Subcutaneous adipose tissue (tissue), 4 donors: ENCODE data around the gene CACNA1E. TPM values are rescaled to one million over a fixed set of nuclear protein-coding genes. Genes with fewer than 3 reads are reported as not detected.

Experiments
- CTCF ChIP-seq: fragments of 450-650 bp; IDR thresholded peaks from one replicate; pipeline ENCODE4 v1.5.1; 2016; ENCODE audit warnings: low read depth, mild to moderate bottlenecking, control low read depth, antibody characterized with exemption, moderate library complexity
- total RNA-seq, 4 donors: library from RNA; depleted of rRNA; stranded (reverse); fragments of >200 nt; gene quantifications; one replicate each; pipeline ENCODE4 v1.1.0, GENCODE V29; 2016

CACNA1E gene
- total RNA-seq, 4 donors from 2014 or later: 0.16 to 0.19 TPM; not detected in 2

GRCh38 chr1:181759481-181759880 is 276.2 kb downstream of the CACNA1E start:
- no peak for TF ChIP-seq CTCF

DNA sequence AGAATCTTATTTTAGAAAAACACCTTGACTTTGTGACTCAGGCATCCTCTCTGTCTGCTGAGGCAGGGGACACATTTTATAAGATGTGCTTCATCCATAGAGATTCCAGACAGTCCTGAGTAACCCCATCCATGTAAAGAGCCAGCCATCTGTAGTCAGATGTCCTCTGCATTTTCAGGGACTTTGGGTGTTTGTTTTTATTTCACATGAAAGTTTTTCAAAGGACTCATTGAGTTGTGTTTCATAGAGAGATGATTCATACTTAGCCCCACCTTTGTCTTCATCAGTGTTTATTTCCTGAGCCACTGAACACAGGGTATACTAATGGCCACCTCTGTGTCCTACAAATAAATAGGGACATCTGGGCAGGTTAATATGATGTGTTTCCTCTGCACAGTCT is 280.4 kb downstream of the CACNA1E start:
- TF ChIP-seq CTCF: no peak

DNA sequence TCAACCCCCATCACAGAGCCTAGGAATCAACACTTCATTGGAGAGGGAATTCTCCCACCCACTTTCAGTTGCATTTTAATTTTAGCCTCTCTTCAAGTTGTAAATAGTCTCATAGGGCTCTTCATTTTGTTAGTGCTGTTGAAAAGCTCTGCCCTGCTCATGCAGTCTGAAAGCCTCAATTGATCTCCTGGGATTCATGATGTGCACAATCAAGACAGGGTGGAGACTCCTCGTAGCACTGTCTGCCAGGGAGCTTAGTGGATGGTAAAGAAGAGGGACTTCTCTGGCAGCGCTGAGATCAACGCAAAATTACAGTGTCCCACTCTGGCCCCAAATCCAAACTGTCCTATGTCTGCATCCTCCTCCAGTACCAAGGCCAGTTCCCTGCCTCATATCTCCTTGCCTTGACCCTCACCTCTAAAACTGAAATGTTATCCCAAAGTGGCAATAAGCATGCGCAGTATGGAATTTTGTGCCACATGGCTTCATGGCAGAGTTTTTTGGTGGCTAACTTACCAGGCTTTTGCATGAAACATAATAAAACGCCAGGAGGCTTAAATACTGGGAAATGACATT is 282.2 kb downstream of the CACNA1E start:
- no peak for TF ChIP-seq CTCF

- no peak for TF ChIP-seq CTCF
These were observed 283.8 kb downstream of the CACNA1E start for GRCh38 chr1:181767001-181767708.

- TF ChIP-seq CTCF: no peak
These were observed 285.1 kb downstream of the CACNA1E start for GRCh38 chr1:181768211-181768929.

DNA sequence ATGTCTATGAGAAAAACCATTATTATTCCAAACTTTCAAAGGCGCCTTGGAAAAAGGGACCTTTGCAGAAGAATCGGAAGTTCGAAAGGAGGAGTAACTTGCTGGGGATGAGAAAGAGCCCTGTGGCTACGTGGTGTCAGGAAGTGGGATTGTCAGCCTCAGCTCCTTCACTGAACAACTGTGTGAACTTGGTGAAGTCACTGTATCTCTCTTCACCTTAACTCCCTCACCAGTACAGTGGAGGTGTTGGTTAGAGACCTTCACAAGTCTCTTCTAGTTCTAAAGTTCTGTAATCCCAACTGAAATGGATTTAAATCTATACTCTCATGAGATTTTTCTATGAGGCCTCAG is 285.6 kb downstream of the CACNA1E start:
- no peak for TF ChIP-seq CTCF

- no peak for TF ChIP-seq CTCF
These were observed 286.5 kb downstream of the CACNA1E start for GRCh38 chr1:181769846-181770245.
